Sigmoid colon (tissue), 7 donors: Measurements from ENCODE around the gene TRIML2. TPM values are rescaled to one million over a fixed set of nuclear protein-coding genes. Genes with fewer than 3 reads are reported as not detected.

ENCODE experiments used
- DNase-seq: peaks from one replicate; pipeline ENCODE4 v3.0.0-alpha.2; 2019
- H3K27ac ChIP-seq, 4 donors: fragments of 200-600 bp; sonication (generic); one replicate each; pipeline ENCODE4 v1.5.1; 2016 to 2019; ENCODE audit warnings: mild to moderate bottlenecking in 1 of 4
- H3K27me3 ChIP-seq, 3 donors: fragments of 200-600 bp; sonication (generic); one replicate each; pipeline ENCODE4 v1.5.1; 2019; ENCODE audit warnings: mild to moderate bottlenecking in 1 of 3
- H3K36me3 ChIP-seq, 4 donors: fragments of 200-600 bp; sonication (generic); one replicate each; pipeline ENCODE4 v1.5.1; 2016 to 2019
- H3K4me1 ChIP-seq, 4 donors: fragments of 200-600 bp; sonication (generic); one replicate each; pipeline ENCODE4 v1.5.1; 2017 to 2019
- H3K4me3 ChIP-seq, 4 donors: fragments of 200-600 bp; sonication (generic); one replicate each; pipeline ENCODE4 v1.5.1; 2017 to 2019; ENCODE audit warnings: mild to moderate bottlenecking in 2 of 4, moderate library complexity in 1 of 4
- H3K9me3 ChIP-seq, 4 donors: fragments of 200-600 bp in 3 of 4; sonication (generic) in 3 of 4; one replicate each; pipeline versions ENCODE4 v1.5.1 to v1.6.1; 2013 to 2019
- EP300 ChIP-seq, 4 donors: sonication (generic); formaldehyde crosslinking; IDR thresholded peaks; one replicate each; pipeline ENCODE4 v1.6.1; 2017; ENCODE audit warnings: antibody characterized with exemption in 4 of 4
- POLR2A ChIP-seq, 2 donors: fragments of 450-650 bp; IDR thresholded peaks; one replicate each; pipeline ENCODE4 v1.6.1; 2016; ENCODE audit warnings: antibody characterized with exemption in 2 of 2, mild to moderate bottlenecking in 2 of 2, moderate library complexity in 2 of 2
- POLR2AphosphoS5 ChIP-seq, 4 donors: sonication (generic); formaldehyde crosslinking; IDR thresholded peaks; one replicate each; pipeline ENCODE4 v1.6.1; 2017; ENCODE audit warnings: antibody characterized with exemption in 4 of 4
- WGBS, 2 donors: extraction: QIAGEN DNeasy Blood & Tissue Kit; methylation state at CpG; one replicate each; pipeline ENCODE4 v1.1.7; 2013; 5-methylcytosine and 5-hydroxymethylcytosine counted together
- intact Hi-C: fragments of 100-400 bp; cut with DNase I; formaldehyde crosslinking; loops from one replicate; pipeline ENCODE4 v1.15.1; 2023
- polyA plus RNA-seq, 3 donors: library from polyadenylated mRNA; stranded (reverse); fragments of 200-250 nt; gene quantifications; one replicate each; pipeline ENCODE4 v1.2.3, GENCODE V29; 2013
- total RNA-seq, 4 donors: library from RNA; depleted of rRNA; stranded (reverse); fragments of >200 nt; gene quantifications; one replicate each; pipeline ENCODE4 v1.1.0, GENCODE V29; 2016
- TF ChIP-seq, protein P1 (sequence below), 4 experiments: fragments of 450-650 bp in 3 of 4; fragments of 200-600 bp in 1 of 4; IDR thresholded peaks; one replicate each; pipeline ENCODE4 v1.5.1; 2016 to 2019; ENCODE audit warnings: antibody characterized with exemption in 4 of 4, mild to moderate bottlenecking in 3 of 4, moderate library complexity in 2 of 4
- donor health status: healthy with polysubstance abuse.
- donor health status: Bipolar disorder and iron deficiency.
- donor health status: healthy.

Gene TRIML2
- total and polyA plus RNA-seq, 7 donors, result not detected

DNA sequence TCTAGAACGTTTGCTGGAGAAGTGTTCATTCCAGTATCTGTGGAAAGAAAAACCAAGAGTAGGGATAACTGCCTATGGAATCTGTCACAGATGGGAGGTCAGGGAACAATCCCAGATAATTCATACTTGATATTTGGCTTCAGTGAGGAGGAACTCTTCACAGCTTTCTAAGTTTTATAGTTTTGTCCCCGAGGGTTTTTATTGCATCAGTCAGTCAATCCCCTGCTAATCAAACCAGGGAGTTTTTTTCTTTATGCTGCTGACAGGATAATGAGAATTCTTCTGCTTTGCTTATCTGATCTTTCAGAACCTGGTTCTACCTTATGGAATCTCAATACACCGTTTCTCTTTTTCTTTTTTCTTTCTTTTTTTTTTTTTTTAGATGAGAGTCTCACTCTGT is 633 bp upstream of the TRIML2 start:
- Histone ChIP-seq H3K27me3 (no peaks in the 10 kb centered on the region), H3K4me1 (no peaks in the 10 kb centered on the region), H3K4me3 (no peak overlapping the region), H3K36me3 (no peaks in the 10 kb centered on the region), H3K27ac (no peak overlapping the region), H3K9me3 (peaks cover 0 to 6% (median 0%) of the 10 kb centered on the region in 4 donors)
- intact Hi-C loops, result no loop called here
- TF ChIP-seq, protein P1, sequence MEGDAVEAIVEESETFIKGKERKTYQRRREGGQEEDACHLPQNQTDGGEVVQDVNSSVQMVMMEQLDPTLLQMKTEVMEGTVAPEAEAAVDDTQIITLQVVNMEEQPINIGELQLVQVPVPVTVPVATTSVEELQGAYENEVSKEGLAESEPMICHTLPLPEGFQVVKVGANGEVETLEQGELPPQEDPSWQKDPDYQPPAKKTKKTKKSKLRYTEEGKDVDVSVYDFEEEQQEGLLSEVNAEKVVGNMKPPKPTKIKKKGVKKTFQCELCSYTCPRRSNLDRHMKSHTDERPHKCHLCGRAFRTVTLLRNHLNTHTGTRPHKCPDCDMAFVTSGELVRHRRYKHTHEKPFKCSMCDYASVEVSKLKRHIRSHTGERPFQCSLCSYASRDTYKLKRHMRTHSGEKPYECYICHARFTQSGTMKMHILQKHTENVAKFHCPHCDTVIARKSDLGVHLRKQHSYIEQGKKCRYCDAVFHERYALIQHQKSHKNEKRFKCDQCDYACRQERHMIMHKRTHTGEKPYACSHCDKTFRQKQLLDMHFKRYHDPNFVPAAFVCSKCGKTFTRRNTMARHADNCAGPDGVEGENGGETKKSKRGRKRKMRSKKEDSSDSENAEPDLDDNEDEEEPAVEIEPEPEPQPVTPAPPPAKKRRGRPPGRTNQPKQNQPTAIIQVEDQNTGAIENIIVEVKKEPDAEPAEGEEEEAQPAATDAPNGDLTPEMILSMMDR (IDR thresholded peaks at IDR 0.05), result no peak
- TF ChIP-seq EP300 (IDR thresholded peaks at IDR 0.05), result no peak
- no peak for TF ChIP-seq POLR2AphosphoS5 (IDR thresholded peaks at IDR 0.05)
- no peak for TF ChIP-seq POLR2A (IDR thresholded peaks at IDR 0.05)
- no peak for DNase-seq
- 18 to 30% methylated on average over 3 of the region's 3 CpGs for WGBS, 2 donors

DNA sequence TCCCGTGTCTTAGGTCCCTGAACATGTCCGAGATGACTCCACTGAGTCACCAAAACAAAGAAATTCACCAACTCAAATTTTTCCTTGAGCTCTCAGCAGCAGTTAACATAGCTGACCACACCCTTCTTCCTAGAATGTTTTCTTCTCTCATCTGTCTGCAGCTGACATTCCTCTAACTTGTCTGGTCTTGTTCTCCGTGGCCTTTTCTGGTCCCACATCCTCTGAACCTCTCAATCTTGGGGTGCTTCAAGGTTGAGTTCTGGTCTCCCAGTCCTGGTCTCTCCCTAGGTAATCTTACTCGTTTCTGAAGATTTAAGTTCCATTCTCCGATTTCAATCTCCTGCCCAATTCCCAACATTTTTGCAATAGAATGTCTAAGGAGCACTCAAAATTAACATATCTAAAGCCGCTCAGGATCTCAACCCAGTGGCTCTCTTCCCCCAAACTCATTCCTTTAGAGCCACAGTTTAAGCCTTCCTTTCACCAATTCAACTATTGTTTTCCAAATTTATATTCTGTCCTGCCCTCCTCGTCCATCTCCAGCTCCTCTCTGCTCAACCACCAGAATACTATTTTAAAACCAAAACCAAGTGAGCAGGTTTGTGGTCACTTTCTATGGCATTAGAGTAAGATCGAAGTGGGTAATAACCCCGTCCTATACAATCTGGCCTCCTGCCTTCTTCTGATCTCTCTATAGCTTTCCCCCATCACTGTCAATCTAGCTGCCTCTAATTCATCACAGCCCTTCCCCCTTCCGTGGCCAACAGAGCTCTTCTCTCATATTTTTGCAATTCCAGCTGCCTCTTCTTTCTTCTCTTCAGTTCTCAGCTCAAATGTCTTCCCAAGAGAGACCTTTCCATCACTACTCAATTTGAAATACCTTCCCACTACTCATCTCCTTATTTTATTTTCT is 1.2 kb downstream of the TRIML2 start:
- H3K9me3 ChIP-seq, result peaks cover 0 to 6% (median 0%) of the 10 kb centered on the region in 4 donors
- 50 to 61% methylated on average over 10 of the region's 10 CpGs for WGBS, 2 donors

DNA sequence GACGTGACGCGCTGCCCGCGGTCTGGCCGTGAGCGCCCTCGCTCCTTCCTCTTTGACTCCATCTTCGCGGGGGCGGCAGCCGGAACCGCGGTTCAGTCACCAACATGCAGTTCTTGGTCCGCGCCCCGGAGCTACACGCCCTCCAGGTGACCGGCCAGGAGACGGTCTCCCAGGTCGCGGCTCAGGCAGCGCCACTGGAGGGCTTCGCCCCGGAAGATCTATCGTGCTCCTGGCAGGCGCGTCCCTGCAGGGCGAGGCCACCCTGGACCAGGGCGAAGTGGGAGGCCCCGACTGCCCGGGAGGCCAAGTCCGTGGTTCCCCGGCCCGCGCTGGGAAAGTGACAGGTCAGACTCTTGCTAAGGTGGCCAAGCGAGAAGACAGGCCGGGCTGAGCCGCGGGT is 2.9 kb downstream of the TRIML2 start:
- intact Hi-C loops, result no loop called here
- H3K36me3 ChIP-seq, result no peaks in the 10 kb centered on the region
- no peak for DNase-seq

More for the DNA sequence above, 1.2 kb downstream of the TRIML2 start:
- H3K4me1 ChIP-seq, result no peaks in the 10 kb centered on the region
- intact Hi-C loops, result no loop called here
- DNase-seq, result no peak
- TF ChIP-seq, protein P1 (IDR thresholded peaks at IDR 0.05), result no peak
- no peak for TF ChIP-seq EP300 (IDR thresholded peaks at IDR 0.05)
- TF ChIP-seq POLR2A (IDR thresholded peaks at IDR 0.05), result no peak
- TF ChIP-seq POLR2AphosphoS5 (IDR thresholded peaks at IDR 0.05), result no peak
- no peak overlapping the region for H3K27ac ChIP-seq
- no peaks in the 10 kb centered on the region for H3K27me3 ChIP-seq
- H3K36me3 ChIP-seq, result no peaks in the 10 kb centered on the region
- no peak overlapping the region for H3K4me3 ChIP-seq

DNA sequence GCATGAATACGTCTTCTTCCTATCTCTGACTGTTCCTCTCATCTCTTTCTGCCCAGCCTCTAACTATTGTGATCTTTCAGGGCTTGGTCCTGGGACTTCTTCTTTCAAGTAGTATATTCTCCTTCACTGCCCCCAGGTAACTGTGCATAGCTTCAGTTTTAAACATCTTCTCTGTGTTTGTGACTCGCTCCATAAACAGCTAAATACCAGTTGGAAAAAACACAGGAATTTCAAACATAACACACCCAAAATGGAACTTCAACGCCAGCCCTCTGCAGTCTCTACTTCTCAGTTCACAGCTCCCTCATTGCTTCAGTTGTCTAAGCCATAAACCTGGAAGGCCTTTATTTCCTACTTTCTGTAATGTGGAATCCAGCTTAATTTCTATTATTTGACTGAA is 16.6 kb downstream of the TRIML2 start:
- H3K9me3 ChIP-seq, result no peaks in the 10 kb centered on the region
- intact Hi-C loops, result no loop called here
- no peak for DNase-seq
- no peak overlapping the region for H3K27ac ChIP-seq
- TF ChIP-seq, protein P1 (IDR thresholded peaks at IDR 0.05), result no peak
- TF ChIP-seq EP300 (IDR thresholded peaks at IDR 0.05) (no peak), POLR2A (IDR thresholded peaks at IDR 0.05) (no peak), POLR2AphosphoS5 (IDR thresholded peaks at IDR 0.05) (no peak)
- H3K4me1 ChIP-seq, result no peaks in the 10 kb centered on the region
- H3K36me3 ChIP-seq, result no peaks in the 10 kb centered on the region
- H3K27me3 ChIP-seq, result no peaks in the 10 kb centered on the region
- WGBS, 2 donors, result 77 to 88% methylated on average over 3 of the region's 3 CpGs
- no peak overlapping the region for H3K4me3 ChIP-seq

More for the DNA sequence above, 2.9 kb downstream of the TRIML2 start:
- no peak for TF ChIP-seq EP300 (IDR thresholded peaks at IDR 0.05)
- no peak for TF ChIP-seq POLR2AphosphoS5 (IDR thresholded peaks at IDR 0.05)
- TF ChIP-seq, protein P1 (IDR thresholded peaks at IDR 0.05), result no peak
- no peak for TF ChIP-seq POLR2A (IDR thresholded peaks at IDR 0.05)
- Histone ChIP-seq H3K4me1 (no peaks in the 10 kb centered on the region), H3K9me3 (peaks cover 0 to 6% (median 0%) of the 10 kb centered on the region in 4 donors), H3K27me3 (no peaks in the 10 kb centered on the region), H3K27ac (no peak overlapping the region), H3K4me3 (no peak overlapping the region)
- 98% methylated on average over 40 of the region's 40 CpGs for WGBS, 2 donors
